Bladder microvascular endothelial cell (primary cell): ENCODE data around the gene NEURL1. TPM values are rescaled to one million over a fixed set of nuclear protein-coding genes. Genes with fewer than 3 reads are reported as not detected.

ENCODE experiments used
- total RNA-seq: library from RNA; depleted of rRNA; stranded (reverse); fragments of >200 nt; gene quantifications from 2 replicates; pipeline ENCODE4 v1.2.3, GENCODE V29; 2014

NEURL1 gene
- total RNA-seq: under 0.01 and 0.06 TPM in 2 replicates

GRCh38 chr10:103493362-103493915, at the start of gene NEURL1:
Gene NEURL1, plus strand, starts transcription at chr10:103493705. Its CDS starts 683 bp downstream, at chr10:103494388.

GRCh38 chr10:103451831-103452505, 41.5 kb upstream of the NEURL1 start, which contains the start of gene CALHM2:
Gene CALHM2, minus strand, starts transcription at chr10:103452370. Its CDS starts 2,429 bp downstream, at chr10:103449941.

GRCh38 chr10:103458720-103459119, 34.8 kb upstream of the NEURL1 start, which contains the start of gene CALHM1:
Gene CALHM1, minus strand, starts transcription at chr10:103458900. Its CDS starts 149 bp downstream, at chr10:103458751.

GRCh38 chr10:103479135-103479534, 14.4 kb upstream of the NEURL1 start, which contains the start of gene CALHM3:
Gene CALHM3, minus strand, starts transcription at chr10:103479240. Its CDS starts 208 bp downstream, at chr10:103479032.

Other genes with a start within 250 kb of the NEURL1 start
- gene RPEL1, start 247.8 kb upstream of the NEURL1 start, total RNA-seq: 0.06 TPM in 1 of 2 replicates, not detected in the other
- under 0.01 and 0.06 TPM in 2 replicates for gene INA, start 216.6 kb upstream of the NEURL1 start, total RNA-seq
- gene PCGF6, start 142.6 kb upstream of the NEURL1 start, total RNA-seq: 8.3 and 11.7 TPM in 2 replicates
- 4.9 and 5.7 TPM in 2 replicates for gene TAF5, start 125.7 kb upstream of the NEURL1 start, total RNA-seq
- 116 and 140 TPM in 2 replicates for gene ATP5MK, start 97.2 kb upstream of the NEURL1 start, total RNA-seq
- gene PDCD11, start 97.1 kb upstream of the NEURL1 start, total RNA-seq: 22.2 and 52.0 TPM in 2 replicates
- 13.6 and 15.5 TPM in 2 replicates for gene CALHM2, start 41.3 kb upstream of the NEURL1 start, total RNA-seq
- gene CALHM1, start 34.8 kb upstream of the NEURL1 start, total RNA-seq: not detected in 2 replicates
- gene CALHM3, start 14.5 kb upstream of the NEURL1 start, total RNA-seq: not detected in 2 replicates